NCI-H1436 treated with DMSO at 0.1 percent for 48 hours (cell line): ENCODE results near the gene ANKH.

Experiments used
- DNase-seq: peaks from one replicate; lab custom pipeline; 2025; lab: John Stamatoyannopoulos, UW

The ANKH gene

GRCh38 chr5:14664270-14665100, 207.1 kb downstream of the ANKH start, which contains the start of gene OTULIN:
Gene OTULIN (plus strand): TSS chr5:14664718. CDS start chr5:14664826, 108 bp downstream.
- peak; percentile 58 for DNase-seq

GRCh38 chr5:14663734-14664269, 207.8 kb downstream of the ANKH start:
- no peak for DNase-seq

DNA sequence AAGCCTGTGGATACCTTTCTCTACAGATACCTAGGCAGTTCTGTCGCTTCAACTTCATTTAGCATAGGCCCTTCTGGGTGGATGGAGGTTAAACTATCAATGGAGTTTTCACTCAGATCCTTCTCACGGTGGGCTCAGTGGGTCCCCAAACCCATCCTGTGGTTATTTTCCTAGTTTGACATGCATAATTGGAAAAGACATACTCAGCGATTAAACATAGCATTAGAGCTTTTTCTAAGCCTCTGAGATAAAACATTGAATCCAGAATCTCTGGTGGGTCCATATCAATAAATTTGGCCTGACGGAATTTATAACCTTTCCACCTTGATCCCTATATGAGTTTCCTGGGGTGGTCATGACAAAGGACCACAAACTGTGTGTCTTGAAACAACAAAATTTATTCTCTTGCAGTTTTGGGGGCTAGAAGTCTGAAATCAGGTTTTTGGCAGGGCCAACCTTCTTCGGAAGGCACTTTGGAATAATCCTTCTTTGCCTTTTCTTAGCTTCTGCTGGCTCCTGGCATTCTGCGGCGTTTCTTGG, 208.8 kb downstream of the ANKH start:
- DNase-seq: no peak

GRCh38 chr5:14660833-14661232, 210.7 kb downstream of the ANKH start:
- DNase-seq: no peak

GRCh38 chr5:14659821-14660607, 211.6 kb downstream of the ANKH start:
- DNase-seq: no peak

- no peak for DNase-seq
Observed at GRCh38 chr5:14656898-14657297, 214.7 kb downstream of the ANKH start.

DNA sequence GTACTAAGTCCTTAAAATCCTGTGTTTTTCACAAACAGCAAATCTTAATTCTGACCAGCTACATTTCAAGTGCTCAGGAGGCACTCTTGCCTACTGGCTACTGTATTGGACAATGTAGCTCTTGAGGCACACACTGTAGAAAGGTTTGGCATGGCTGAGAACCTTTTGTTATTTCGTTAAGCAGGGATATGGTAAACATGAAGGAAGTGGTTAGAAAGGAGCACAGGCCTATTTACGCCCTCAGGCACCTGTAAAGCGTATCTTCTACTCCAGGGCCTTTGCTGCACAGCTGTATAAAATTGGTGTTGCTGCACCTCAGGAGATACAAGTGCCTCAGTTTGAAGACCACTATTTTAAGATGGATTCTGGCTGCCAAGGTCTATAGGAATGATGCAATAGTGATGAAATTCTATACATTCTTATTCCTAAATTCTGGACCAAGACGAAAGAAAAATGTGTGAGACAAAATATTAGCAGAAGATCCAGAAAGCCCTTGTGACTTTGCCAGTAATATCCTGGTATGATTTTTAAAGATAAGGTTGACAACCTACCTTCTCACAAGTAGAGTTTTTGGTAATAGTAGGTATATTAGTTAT, 216.3 kb downstream of the ANKH start:
- DNase-seq: no peak
